Measurements from ENCODE around the gene CREB5. TPM values are rescaled to one million over a fixed set of nuclear protein-coding genes. Genes with fewer than 3 reads are reported as not detected.
A peak's percentile ranks its signal among the peaks of the same experiment; 100 is the strongest.

The CREB5 gene
- total RNA-seq, 6 donors from 2014 or later, result 8.3 to 34.6 (median 15.3) TPM

DNA sequence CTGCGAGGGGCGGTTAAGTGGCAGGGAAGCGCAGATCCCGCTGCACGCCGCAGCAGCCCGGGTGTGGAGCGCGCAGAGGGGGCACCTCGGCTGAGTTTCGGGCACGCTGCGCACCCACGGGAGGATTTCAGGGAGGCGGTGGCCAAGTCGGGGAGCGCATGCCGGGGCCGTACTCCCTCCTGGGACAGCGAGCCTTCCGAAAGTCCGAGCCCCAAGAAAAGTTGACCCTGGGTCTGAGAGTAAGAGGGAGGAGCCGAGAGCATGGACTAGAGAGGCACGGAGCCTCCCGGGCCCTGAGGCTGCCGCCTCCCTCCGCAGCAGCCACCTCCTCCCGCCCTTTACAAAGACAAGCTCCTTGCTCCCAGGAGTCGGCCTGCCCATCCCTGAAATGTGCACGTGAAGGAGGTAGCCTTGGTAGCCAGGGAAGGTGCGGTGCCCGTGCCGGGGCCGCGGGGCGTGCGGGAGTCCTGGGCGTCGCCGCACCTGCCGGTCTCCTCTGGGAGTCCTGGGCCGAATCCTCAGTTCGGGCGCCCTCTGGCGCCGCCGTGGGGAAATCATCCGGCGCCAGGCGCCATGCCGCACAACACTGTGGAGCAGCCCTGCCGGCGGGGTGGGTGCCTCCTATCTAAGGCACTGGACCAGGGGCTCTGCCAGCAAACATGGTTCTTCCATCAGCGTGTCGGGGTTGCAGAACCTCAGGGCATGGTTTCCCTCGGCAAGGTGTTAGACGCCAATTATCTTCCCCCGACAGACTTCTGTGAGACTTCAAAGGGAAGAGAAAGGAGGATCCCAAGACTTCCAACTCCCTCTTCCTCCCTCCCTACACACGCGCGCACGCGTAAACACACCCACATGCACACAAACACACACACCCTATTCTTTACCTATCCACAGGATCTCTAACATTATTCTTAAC lies 441.8 kb downstream of the CREB5 start:
- ATAC-seq (ENCODE audit: low FRiP score in 2 of 2), result peak; percentile 95 to 98
- no peak overlapping the region for H3K27ac ChIP-seq
- H3K4me3 ChIP-seq, result peak overlapping the region; percentile 41 to 61 (median 57)

GRCh38 chr7:28854750-28855074 lies 442.4 kb downstream of the CREB5 start:
- Histone ChIP-seq H3K4me1 (peaks cover 10 to 12% (median 11%) of the 10 kb centered on the region in 4 donors), H3K9me3 (no peaks in the 10 kb centered on the region), H3K36me3 (no peaks in the 10 kb centered on the region), H3K27ac (no peak overlapping the region), H3K4me3 (peak overlapping the region in 1 of 4 donors; percentile 54), H3K27me3 (peaks cover 0 to 7% (median 0%) of the 10 kb centered on the region in 4 donors)
- no peak for DNase-seq
- ATAC-seq (ENCODE audit: low FRiP score in 2 of 2), result no peak
- TF ChIP-seq, protein P1, sequence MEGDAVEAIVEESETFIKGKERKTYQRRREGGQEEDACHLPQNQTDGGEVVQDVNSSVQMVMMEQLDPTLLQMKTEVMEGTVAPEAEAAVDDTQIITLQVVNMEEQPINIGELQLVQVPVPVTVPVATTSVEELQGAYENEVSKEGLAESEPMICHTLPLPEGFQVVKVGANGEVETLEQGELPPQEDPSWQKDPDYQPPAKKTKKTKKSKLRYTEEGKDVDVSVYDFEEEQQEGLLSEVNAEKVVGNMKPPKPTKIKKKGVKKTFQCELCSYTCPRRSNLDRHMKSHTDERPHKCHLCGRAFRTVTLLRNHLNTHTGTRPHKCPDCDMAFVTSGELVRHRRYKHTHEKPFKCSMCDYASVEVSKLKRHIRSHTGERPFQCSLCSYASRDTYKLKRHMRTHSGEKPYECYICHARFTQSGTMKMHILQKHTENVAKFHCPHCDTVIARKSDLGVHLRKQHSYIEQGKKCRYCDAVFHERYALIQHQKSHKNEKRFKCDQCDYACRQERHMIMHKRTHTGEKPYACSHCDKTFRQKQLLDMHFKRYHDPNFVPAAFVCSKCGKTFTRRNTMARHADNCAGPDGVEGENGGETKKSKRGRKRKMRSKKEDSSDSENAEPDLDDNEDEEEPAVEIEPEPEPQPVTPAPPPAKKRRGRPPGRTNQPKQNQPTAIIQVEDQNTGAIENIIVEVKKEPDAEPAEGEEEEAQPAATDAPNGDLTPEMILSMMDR (IDR thresholded peaks at IDR 0.05), result no peak
- TF ChIP-seq POLR2AphosphoS5 (IDR thresholded peaks at IDR 0.05), result no peak
- no peak for TF ChIP-seq EP300 (IDR thresholded peaks at IDR 0.05)
- TF ChIP-seq POLR2A (IDR thresholded peaks at IDR 0.05), result no peak
- 94 to 100% methylated on average over 3 of the region's 3 CpGs for WGBS, 2 donors

More for the DNA sequence above, 441.8 kb downstream of the CREB5 start:
- peaks cover 0 to 7% (median 0%) of the 10 kb centered on the region in 4 donors for H3K27me3 ChIP-seq
- peak; percentile 79 to 96 for DNase-seq
- 9 to 13% methylated on average over 24 to 58 of the region's 63 CpGs for WGBS, 2 donors
- TF ChIP-seq, protein P1 (IDR thresholded peaks at IDR 0.05), result peak; percentile 83 to 94 (median 92)
- TF ChIP-seq EP300 (IDR thresholded peaks at IDR 0.05), result no peak
- peaks cover 10 to 12% (median 11%) of the 10 kb centered on the region in 4 donors for H3K4me1 ChIP-seq
- no peaks in the 10 kb centered on the region for H3K9me3 ChIP-seq
- H3K36me3 ChIP-seq, result no peaks in the 10 kb centered on the region

DNA sequence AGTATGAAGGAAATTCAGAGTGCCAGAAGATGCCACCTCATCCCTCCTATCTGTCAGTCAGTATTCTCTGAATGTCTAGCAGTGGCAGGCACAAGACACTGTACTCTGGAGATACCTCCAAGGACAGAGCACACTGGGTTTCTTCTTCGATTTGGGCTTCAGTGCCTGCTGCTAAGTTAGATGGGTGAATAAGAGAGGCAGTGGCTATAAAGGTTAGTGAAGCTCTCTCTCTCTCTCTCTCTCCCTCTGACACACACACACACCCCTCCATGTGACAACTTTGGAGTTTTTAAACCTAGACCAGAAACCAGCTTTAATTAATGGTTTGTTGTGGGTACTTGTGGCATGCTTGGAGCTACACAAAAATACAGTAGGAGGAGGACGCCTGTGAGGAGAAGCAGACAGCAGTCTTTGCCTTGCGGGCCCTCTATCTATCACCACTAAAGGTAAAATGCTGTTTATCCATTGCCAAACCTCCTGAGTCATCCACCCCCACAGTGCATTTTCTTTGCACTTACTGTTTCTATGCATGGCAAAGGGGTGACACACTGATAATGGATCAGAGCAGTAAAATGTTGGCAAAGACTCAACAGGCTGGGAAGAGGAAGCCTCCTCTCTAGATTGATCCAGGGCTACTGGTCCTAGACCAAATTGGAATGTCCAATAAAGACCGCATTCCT lies 443.4 kb downstream of the CREB5 start:
- H3K4me1 ChIP-seq, result peaks cover 10 to 12% (median 11%) of the 10 kb centered on the region in 4 donors
- ATAC-seq (ENCODE audit: low FRiP score in 2 of 2), result no peak
- TF ChIP-seq, protein P1 (IDR thresholded peaks at IDR 0.05), result no peak
- no peak for TF ChIP-seq POLR2A (IDR thresholded peaks at IDR 0.05)
- H3K36me3 ChIP-seq, result no peaks in the 10 kb centered on the region
- no peak overlapping the region for H3K27ac ChIP-seq
- no peaks in the 10 kb centered on the region for H3K9me3 ChIP-seq
- DNase-seq, result no peak
- peaks cover 0 to 7% (median 0%) of the 10 kb centered on the region in 4 donors for H3K27me3 ChIP-seq
- WGBS, 2 donors, result 93 to 98% methylated on average over 4 of the region's 4 CpGs
- H3K4me3 ChIP-seq, result no peak overlapping the region

DNA sequence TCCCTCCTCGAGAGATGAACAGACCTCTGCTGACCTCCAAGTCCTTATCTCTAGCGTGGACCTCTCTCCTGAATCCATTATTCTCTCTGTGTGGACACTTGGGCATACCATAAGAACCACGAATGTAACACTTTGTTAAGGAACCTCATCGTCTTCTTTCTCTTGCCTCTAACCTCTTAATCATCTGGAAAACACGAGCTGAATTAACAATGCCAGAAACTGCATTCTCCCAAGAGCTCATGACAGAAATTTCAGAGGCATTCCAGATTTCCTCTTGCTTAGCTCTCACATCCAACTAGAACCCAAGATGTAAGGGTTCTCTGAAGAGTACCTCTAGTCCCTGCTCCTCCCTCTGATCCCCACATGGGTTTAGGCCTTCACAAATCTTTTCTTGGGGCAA lies 444.3 kb downstream of the CREB5 start:
- ATAC-seq (ENCODE audit: low FRiP score in 2 of 2), result no peak
- DNase-seq, result no peak
- Histone ChIP-seq H3K4me1 (peaks cover 10 to 12% (median 11%) of the 10 kb centered on the region in 4 donors), H3K36me3 (no peaks in the 10 kb centered on the region), H3K27ac (no peak overlapping the region), H3K9me3 (no peaks in the 10 kb centered on the region), H3K27me3 (peaks cover 0 to 7% (median 0%) of the 10 kb centered on the region in 4 donors), H3K4me3 (no peak overlapping the region)
- 72 to 85% methylated on average over 5 of the region's 5 CpGs for WGBS, 2 donors
- TF ChIP-seq POLR2A (IDR thresholded peaks at IDR 0.05) (no peak), EP300 (IDR thresholded peaks at IDR 0.05) (no peak), POLR2AphosphoS5 (IDR thresholded peaks at IDR 0.05) (no peak)
- TF ChIP-seq, protein P1 (IDR thresholded peaks at IDR 0.05), result no peak
